ENCODE results near the gene PDYN. TPM values are rescaled to one million over a fixed set of nuclear protein-coding genes. Genes with fewer than 3 reads are reported as not detected.

The PDYN gene
- total RNA-seq, 1 donor: 0.10 TPM

DNA sequence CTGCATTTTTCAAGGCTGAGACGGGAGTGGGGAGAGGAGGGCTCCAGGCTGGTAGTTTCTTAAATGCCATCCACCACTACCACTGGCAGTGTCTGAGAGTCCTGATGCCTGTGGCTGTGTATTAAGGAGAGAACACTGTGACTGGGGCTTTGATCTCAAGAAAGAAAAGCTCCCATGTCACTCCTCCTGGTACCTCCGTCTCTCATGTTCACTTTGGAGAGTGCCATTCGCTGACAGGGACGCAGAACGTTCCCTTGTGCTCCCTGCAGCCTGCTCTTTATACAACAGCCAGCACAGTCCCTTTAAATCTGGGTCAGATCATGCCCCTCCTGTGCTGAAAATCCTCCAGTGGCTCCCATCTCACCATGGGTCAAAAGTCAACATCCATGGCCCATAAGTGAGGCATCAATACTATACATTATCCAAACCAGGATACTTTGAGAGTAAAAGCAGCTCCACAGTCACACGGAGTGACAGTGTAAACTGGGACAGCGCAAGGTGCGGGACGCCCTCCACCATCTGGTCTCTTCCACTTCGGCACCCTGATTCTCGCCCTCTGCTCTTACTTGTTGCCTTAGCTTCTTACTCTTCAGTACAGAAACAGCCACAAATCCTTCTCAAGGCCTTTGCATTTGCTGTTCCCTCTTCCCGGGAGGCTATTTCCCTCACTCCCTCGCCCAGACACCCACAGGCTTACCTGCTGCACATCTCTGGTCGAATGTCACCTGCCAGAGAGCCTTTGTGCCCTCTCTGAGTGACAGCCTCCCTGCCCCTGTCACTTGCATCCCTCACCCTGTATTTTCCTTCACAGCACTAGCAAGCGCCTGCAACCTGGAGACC is 20.0 kb downstream of the PDYN start:
- H3K4me3 ChIP-seq (ENCODE audit: low read length): no peak overlapping the region
- H3K9me3 ChIP-seq (ENCODE audit: low read depth, low read length): no peaks in the 10 kb centered on the region
- H3K27me3 ChIP-seq (ENCODE audit: insufficient read depth, low read length): peaks cover 14% of the 10 kb centered on the region
- H3K4me1 ChIP-seq (ENCODE audit: insufficient read depth, low read length): no peaks in the 10 kb centered on the region

- peaks cover 4% of the 10 kb centered on the region for H3K27me3 ChIP-seq (ENCODE audit: insufficient read depth, low read length)
- no peaks in the 10 kb centered on the region for H3K9me3 ChIP-seq (ENCODE audit: low read depth, low read length)
- no peaks in the 10 kb centered on the region for H3K4me1 ChIP-seq (ENCODE audit: insufficient read depth, low read length)
- no peak overlapping the region for H3K4me3 ChIP-seq (ENCODE audit: low read length)
Measured at GRCh38 chr20:1971893-1972586, 21.8 kb downstream of the PDYN start.

DNA sequence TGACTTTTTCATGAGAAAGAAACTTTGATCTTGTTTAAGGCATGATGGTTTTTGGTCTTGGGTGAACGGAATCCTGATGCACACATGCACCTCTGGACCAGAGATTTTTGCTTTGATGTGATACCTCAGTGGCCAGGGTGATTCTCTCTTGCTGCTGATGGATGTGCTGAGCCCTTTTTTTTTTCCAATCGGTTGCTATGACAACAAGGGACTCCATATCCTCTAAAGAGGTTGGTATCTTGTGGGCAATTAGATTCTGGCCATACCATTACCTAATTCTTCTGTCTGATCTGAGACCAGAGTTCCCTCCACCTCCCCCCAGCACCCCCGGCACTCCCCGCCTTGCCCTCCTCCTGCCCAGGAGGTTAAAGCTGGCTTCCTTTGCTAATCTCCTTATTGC is 24.9 kb downstream of the PDYN start:
- no peaks in the 10 kb centered on the region for H3K9me3 ChIP-seq (ENCODE audit: low read depth, low read length)
- H3K4me1 ChIP-seq (ENCODE audit: insufficient read depth, low read length): peaks cover 28% of the 10 kb centered on the region
- no peaks in the 10 kb centered on the region for H3K27me3 ChIP-seq (ENCODE audit: insufficient read depth, low read length)
- H3K4me3 ChIP-seq (ENCODE audit: low read length): no peak overlapping the region

- H3K27me3 ChIP-seq (ENCODE audit: insufficient read depth, low read length): no peaks in the 10 kb centered on the region
- peaks cover 33% of the 10 kb centered on the region for H3K4me1 ChIP-seq (ENCODE audit: insufficient read depth, low read length)
- no peaks in the 10 kb centered on the region for H3K9me3 ChIP-seq (ENCODE audit: low read depth, low read length)
- H3K4me3 ChIP-seq (ENCODE audit: low read length): no peak overlapping the region
Measured at GRCh38 chr20:1965520-1966351, 28.1 kb downstream of the PDYN start.

- Histone ChIP-seq H3K9me3 (ENCODE audit: low read depth, low read length) (no peaks in the 10 kb centered on the region), H3K27me3 (ENCODE audit: insufficient read depth, low read length) (no peaks in the 10 kb centered on the region), H3K4me1 (ENCODE audit: insufficient read depth, low read length) (peaks cover 33% of the 10 kb centered on the region), H3K4me3 (ENCODE audit: low read length) (no peak overlapping the region)
Measured at GRCh38 chr20:1964659-1965405, 29.0 kb downstream of the PDYN start.

DNA sequence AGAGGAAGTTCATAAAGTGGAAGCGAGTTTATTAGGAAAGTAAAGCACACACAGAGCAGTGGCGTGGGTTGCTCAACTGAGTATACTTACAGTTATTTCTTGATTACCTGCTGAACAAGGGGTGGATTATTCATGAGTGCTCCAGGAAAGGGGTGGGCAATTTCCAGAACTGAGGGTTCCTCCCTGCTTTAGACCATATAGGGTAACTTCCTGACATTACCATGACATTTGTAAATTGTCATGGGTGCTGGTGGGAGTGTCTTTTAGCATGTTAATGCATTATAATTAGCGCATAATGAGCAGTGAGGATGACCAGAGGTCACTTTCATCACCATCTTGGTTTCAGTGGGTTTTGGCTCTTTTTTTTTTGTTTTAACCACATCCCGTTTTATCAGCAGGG is 29.8 kb downstream of the PDYN start:
- Histone ChIP-seq H3K9me3 (ENCODE audit: low read depth, low read length) (no peaks in the 10 kb centered on the region), H3K4me3 (ENCODE audit: low read length) (no peak overlapping the region), H3K4me1 (ENCODE audit: insufficient read depth, low read length) (peaks cover 33% of the 10 kb centered on the region), H3K27me3 (ENCODE audit: insufficient read depth, low read length) (no peaks in the 10 kb centered on the region)

- H3K27me3 ChIP-seq (ENCODE audit: insufficient read depth, low read length): no peaks in the 10 kb centered on the region
- H3K9me3 ChIP-seq (ENCODE audit: low read depth, low read length): no peaks in the 10 kb centered on the region
- H3K4me3 ChIP-seq (ENCODE audit: low read length): no peak overlapping the region
- H3K4me1 ChIP-seq (ENCODE audit: insufficient read depth, low read length): peaks cover 30% of the 10 kb centered on the region
Measured at GRCh38 chr20:1961374-1961773, 32.5 kb downstream of the PDYN start.

GRCh38 chr20:1959156-1959555 is 34.7 kb downstream of the PDYN start:
- peaks cover 26% of the 10 kb centered on the region for H3K4me1 ChIP-seq (ENCODE audit: insufficient read depth, low read length)
- no peak overlapping the region for H3K4me3 ChIP-seq (ENCODE audit: low read length)
- no peaks in the 10 kb centered on the region for H3K9me3 ChIP-seq (ENCODE audit: low read depth, low read length)
- H3K27me3 ChIP-seq (ENCODE audit: insufficient read depth, low read length): no peaks in the 10 kb centered on the region

DNA sequence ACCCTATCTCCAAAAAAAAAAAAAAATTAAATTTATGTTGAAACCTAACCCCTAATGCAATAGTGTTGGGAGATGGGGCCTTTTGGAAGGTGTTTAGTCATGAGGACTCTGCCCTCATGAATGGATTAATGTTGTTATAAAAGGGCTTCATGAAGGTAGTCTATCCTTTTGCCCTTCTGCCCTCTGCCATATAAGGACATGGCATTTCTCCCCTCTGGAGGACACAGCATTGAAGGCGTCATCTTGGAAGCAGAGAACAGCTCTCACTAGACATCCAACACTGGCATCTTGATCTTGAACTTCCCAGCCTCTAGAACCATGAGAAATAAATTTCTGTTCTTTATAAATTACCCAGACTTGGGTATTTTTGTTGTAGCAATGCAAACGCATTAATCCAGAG is 35.4 kb downstream of the PDYN start:
- H3K4me1 ChIP-seq (ENCODE audit: insufficient read depth, low read length): peaks cover 26% of the 10 kb centered on the region
- no peak overlapping the region for H3K4me3 ChIP-seq (ENCODE audit: low read length)
- no peaks in the 10 kb centered on the region for H3K9me3 ChIP-seq (ENCODE audit: low read depth, low read length)
- H3K27me3 ChIP-seq (ENCODE audit: insufficient read depth, low read length): no peaks in the 10 kb centered on the region

DNA sequence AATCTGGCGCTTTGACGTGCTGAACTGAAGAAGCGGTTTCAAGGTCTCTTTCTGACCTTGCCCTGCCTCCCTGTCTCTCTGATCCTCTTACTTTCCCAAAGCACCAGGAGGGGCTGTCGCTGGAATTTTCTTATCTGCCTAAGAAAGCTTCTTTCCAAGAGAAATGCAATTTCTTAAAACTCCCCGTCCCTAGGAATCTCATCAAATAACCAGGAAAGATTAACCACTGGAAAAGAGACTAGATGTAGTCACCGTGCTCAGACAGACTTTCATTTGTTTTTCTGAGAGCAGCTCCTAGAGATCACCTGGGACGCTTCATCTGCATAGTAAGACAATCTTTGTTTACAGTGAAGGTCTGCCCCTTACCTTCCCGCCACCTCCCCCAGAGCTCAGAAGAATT is 38.6 kb downstream of the PDYN start:
- no peaks in the 10 kb centered on the region for H3K9me3 ChIP-seq (ENCODE audit: low read depth, low read length)
- no peaks in the 10 kb centered on the region for H3K27me3 ChIP-seq (ENCODE audit: insufficient read depth, low read length)
- H3K4me1 ChIP-seq (ENCODE audit: insufficient read depth, low read length): peaks cover 49% of the 10 kb centered on the region
- H3K4me3 ChIP-seq (ENCODE audit: low read length): no peak overlapping the region

DNA sequence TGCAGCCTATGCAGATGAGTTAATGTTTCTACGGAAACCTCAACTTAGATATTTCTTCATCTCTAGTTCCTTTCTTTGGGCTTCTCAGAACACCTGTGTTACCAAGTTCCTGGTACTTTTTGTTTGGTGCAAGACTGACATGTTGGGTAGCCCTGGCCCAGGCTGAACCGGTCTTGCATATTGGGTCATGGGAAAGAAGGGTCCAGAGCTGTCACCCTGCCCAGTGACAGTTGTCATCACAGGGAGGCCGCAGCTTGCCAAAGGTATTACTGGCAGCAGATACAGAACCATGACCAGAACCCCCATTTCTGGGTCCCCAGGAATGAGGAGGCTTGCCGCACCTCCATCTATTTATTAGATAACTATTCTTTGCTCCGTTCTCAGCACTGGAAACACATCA is 40.2 kb downstream of the PDYN start:
- Histone ChIP-seq H3K4me3 (ENCODE audit: low read length) (no peak overlapping the region), H3K27me3 (ENCODE audit: insufficient read depth, low read length) (no peaks in the 10 kb centered on the region), H3K4me1 (ENCODE audit: insufficient read depth, low read length) (peaks cover 64% of the 10 kb centered on the region), H3K9me3 (ENCODE audit: low read depth, low read length) (no peaks in the 10 kb centered on the region)

GRCh38 chr20:1952737-1953530 is 40.9 kb downstream of the PDYN start:
- no peaks in the 10 kb centered on the region for H3K9me3 ChIP-seq (ENCODE audit: low read depth, low read length)
- no peak overlapping the region for H3K4me3 ChIP-seq (ENCODE audit: low read length)
- no peaks in the 10 kb centered on the region for H3K27me3 ChIP-seq (ENCODE audit: insufficient read depth, low read length)
- H3K4me1 ChIP-seq (ENCODE audit: insufficient read depth, low read length): peaks cover 69% of the 10 kb centered on the region

DNA sequence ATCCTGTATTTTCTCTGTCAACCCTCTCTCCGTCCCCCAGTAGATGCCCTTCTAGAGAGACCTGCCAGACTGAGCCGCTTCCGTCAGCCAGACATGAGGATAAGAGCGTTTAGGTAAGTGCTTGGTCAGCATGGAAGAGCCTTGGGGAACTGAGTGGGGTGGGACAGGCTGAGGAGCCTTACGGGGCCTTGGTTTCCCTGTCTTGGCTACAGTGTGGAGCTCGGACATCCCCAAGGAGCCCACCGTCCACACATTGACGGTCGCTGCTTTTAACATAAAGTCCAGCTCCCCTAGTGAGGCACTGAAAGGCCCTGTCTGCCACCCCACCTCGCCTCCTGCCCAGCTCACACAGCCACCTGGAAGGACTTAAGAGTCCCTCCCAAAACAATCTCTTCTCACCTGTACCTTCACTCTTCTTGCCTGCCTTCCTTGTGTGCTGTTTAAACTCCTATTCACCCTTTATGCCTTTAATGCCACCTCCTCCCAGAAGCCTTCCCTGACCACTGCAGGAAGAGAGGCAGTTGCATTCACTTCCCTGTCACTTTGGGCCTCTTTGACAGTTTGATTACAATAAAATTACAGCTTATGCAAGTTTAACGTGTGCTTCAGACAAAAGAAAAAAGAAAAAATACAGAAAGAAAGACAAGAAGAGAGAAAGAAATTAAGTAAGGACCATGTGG is 42.3 kb downstream of the PDYN start:
- Histone ChIP-seq H3K4me1 (ENCODE audit: insufficient read depth, low read length) (peaks cover 83% of the 10 kb centered on the region), H3K27me3 (ENCODE audit: insufficient read depth, low read length) (no peaks in the 10 kb centered on the region)

More for the DNA sequence above, 42.3 kb downstream of the PDYN start:
- H3K9me3 ChIP-seq (ENCODE audit: low read depth, low read length): no peaks in the 10 kb centered on the region
- no peak overlapping the region for H3K4me3 ChIP-seq (ENCODE audit: low read length)

Data from mononuclear cell (primary cell).